GM19240 (cell line): ENCODE data around the gene METTL9.
"Not testable (repeated sequence)": the region's sequence is repeated elsewhere in the genome, so short reads cannot be mapped to it uniquely, and the experiment has no call there.

Experiments
- DNase-seq: peaks from one replicate; pipeline ENCODE4 v3.0.0; 2011; ENCODE audit warnings: low spot score; ENCODE audit not compliant: insufficient read length

METTL9 gene

GRCh38 chr16:21610006-21610544 lies 10.7 kb downstream of the METTL9 start:
- no peak for DNase-seq

- DNase-seq = no peak
Observed at GRCh38 chr16:21610766-21611165, 11.4 kb downstream of the METTL9 start.

GRCh38 chr16:21611198-21611555 lies 11.8 kb downstream of the METTL9 start:
- no peak for DNase-seq

GRCh38 chr16:21611556-21612384 lies 12.4 kb downstream of the METTL9 start:
- DNase-seq = no peak

- DNase-seq = no peak
Observed at GRCh38 chr16:21613361-21613760, 14.0 kb downstream of the METTL9 start.

- no peak for DNase-seq
Observed at GRCh38 chr16:21613781-21614180, 14.4 kb downstream of the METTL9 start.

GRCh38 chr16:21614896-21615295 lies 15.5 kb downstream of the METTL9 start:
- no peak for DNase-seq

GRCh38 chr16:21617607-21618006 lies 18.2 kb downstream of the METTL9 start:
- no peak for DNase-seq

GRCh38 chr16:21618281-21618680 lies 18.9 kb downstream of the METTL9 start:
- DNase-seq = no peak

GRCh38 chr16:21619765-21620425 lies 20.5 kb downstream of the METTL9 start:
- no peak for DNase-seq

GRCh38 chr16:21620592-21620991 lies 21.2 kb downstream of the METTL9 start:
- no peak for DNase-seq

- DNase-seq = no peak
Observed at GRCh38 chr16:21622545-21622944, 23.2 kb downstream of the METTL9 start.

GRCh38 chr16:21625026-21625425 lies 25.6 kb downstream of the METTL9 start:
- DNase-seq = no peak

GRCh38 chr16:21626659-21627277 lies 27.4 kb downstream of the METTL9 start:
- DNase-seq = no peak

- DNase-seq = no peak
Observed at GRCh38 chr16:21628121-21628726, 28.8 kb downstream of the METTL9 start.

GRCh38 chr16:21628772-21629171 lies 29.4 kb downstream of the METTL9 start:
- DNase-seq = no peak

- not testable (repeated sequence) for DNase-seq
Observed at GRCh38 chr16:21629616-21630539, 30.5 kb downstream of the METTL9 start.

- not testable (repeated sequence) for DNase-seq
Observed at GRCh38 chr16:21630866-21631265, 31.5 kb downstream of the METTL9 start.

- not testable (repeated sequence) for DNase-seq
Observed at GRCh38 chr16:21631376-21631775, 32.0 kb downstream of the METTL9 start.

- DNase-seq = not testable (repeated sequence)
Observed at GRCh38 chr16:21631951-21632575, 32.7 kb downstream of the METTL9 start.
